Measurements from ENCODE around the gene ANXA8. TPM values are rescaled to one million over a fixed set of nuclear protein-coding genes. Genes with fewer than 3 reads are reported as not detected.

Gene ANXA8
- total RNA-seq, 4 donors from 2014 or later, result 0.60 TPM; not detected in 3

- TF ChIP-seq EP300 (IDR thresholded peaks at IDR 0.05; ENCODE audit: low read depth) (no peak), POLR2AphosphoS5 (IDR thresholded peaks at IDR 0.05) (no peak), POLR2A (IDR thresholded peaks at IDR 0.05) (no peak), CTCF (IDR thresholded peaks at IDR 0.05) (no peak)
- no peaks in the 10 kb centered on the region for H3K27me3 ChIP-seq
- intact Hi-C loops (cut with DNase I; ENCODE audit: low total_unique reads) (no loop called here), in situ Hi-C loops (cut with MboI; ENCODE audit: low pct_ligation_motif_present in 1 of 4, low pct_unique_long_range_greater_than_20kb in 1 of 4, low sequenced_read_pairs in 3 of 4) (no loop called here)
- peaks cover 0 to 17% of the 10 kb centered on the region in 2 donors for H3K9me3 ChIP-seq
- no peak for DNase-seq
- no peaks in the 10 kb centered on the region for H3K4me1 ChIP-seq
- WGBS, 2 donors (ENCODE audit: low coverage in 1 of 2), result 41% methylated on average over 2 of the region's 2 CpGs; no CpG with 5 or more reads in 1 of the 2 donors
- no peak overlapping the region for H3K4me3 ChIP-seq
- no peaks in the 10 kb centered on the region for H3K36me3 ChIP-seq
- no peak overlapping the region for H3K27ac ChIP-seq
Observed at GRCh38 chr10:47444047-47444446, 39.9 kb downstream of the ANXA8 start.

GRCh38 chr10:47443145-47443544 is 40.8 kb downstream of the ANXA8 start:
- H3K4me3 ChIP-seq, result no peak overlapping the region
- intact Hi-C loops (cut with DNase I; ENCODE audit: low total_unique reads), result no loop called here
- H3K4me1 ChIP-seq, result no peaks in the 10 kb centered on the region
- 79 to 80% methylated on average over 1 to 2 of the region's 2 CpGs for WGBS, 2 donors (ENCODE audit: low coverage in 1 of 2)
- H3K27ac ChIP-seq, result no peak overlapping the region
- no peaks in the 10 kb centered on the region for H3K27me3 ChIP-seq
- in situ Hi-C loops (cut with MboI; ENCODE audit: low pct_ligation_motif_present in 1 of 4, low pct_unique_long_range_greater_than_20kb in 1 of 4, low sequenced_read_pairs in 3 of 4), result no loop called here
- no peaks in the 10 kb centered on the region for H3K36me3 ChIP-seq
- no peak for TF ChIP-seq CTCF (IDR thresholded peaks at IDR 0.05)
- TF ChIP-seq EP300 (IDR thresholded peaks at IDR 0.05; ENCODE audit: low read depth), result no peak
- no peak for TF ChIP-seq POLR2A (IDR thresholded peaks at IDR 0.05)
- TF ChIP-seq POLR2AphosphoS5 (IDR thresholded peaks at IDR 0.05), result no peak
- DNase-seq, result no peak
- peaks cover 0 to 17% of the 10 kb centered on the region in 2 donors for H3K9me3 ChIP-seq

GRCh38 chr10:47442351-47442750 is 41.6 kb downstream of the ANXA8 start:
- Histone ChIP-seq H3K27me3 (no peaks in the 10 kb centered on the region), H3K36me3 (no peaks in the 10 kb centered on the region), H3K27ac (no peak overlapping the region), H3K4me3 (no peak overlapping the region), H3K4me1 (no peaks in the 10 kb centered on the region), H3K9me3 (peaks cover 0 to 17% of the 10 kb centered on the region in 2 donors)
- in situ Hi-C loops (cut with MboI; ENCODE audit: low pct_ligation_motif_present in 1 of 4, low pct_unique_long_range_greater_than_20kb in 1 of 4, low sequenced_read_pairs in 3 of 4), result no loop called here
- TF ChIP-seq EP300 (IDR thresholded peaks at IDR 0.05; ENCODE audit: low read depth) (no peak), CTCF (IDR thresholded peaks at IDR 0.05) (no peak), POLR2A (IDR thresholded peaks at IDR 0.05) (no peak), POLR2AphosphoS5 (IDR thresholded peaks at IDR 0.05) (no peak)
- intact Hi-C loops (cut with DNase I; ENCODE audit: low total_unique reads), result no loop called here
- WGBS, 2 donors (ENCODE audit: low coverage in 1 of 2), result 82% methylated on average over 5 of the region's 5 CpGs; no CpG with 5 or more reads in 1 of the 2 donors
- no peak for DNase-seq

GRCh38 chr10:47441938-47442337 is 42.0 kb downstream of the ANXA8 start:
- H3K27ac ChIP-seq, result no peak overlapping the region
- TF ChIP-seq POLR2A (IDR thresholded peaks at IDR 0.05) (no peak), POLR2AphosphoS5 (IDR thresholded peaks at IDR 0.05) (no peak), CTCF (IDR thresholded peaks at IDR 0.05) (no peak), EP300 (IDR thresholded peaks at IDR 0.05; ENCODE audit: low read depth) (no peak)
- H3K4me3 ChIP-seq, result no peak overlapping the region
- no peaks in the 10 kb centered on the region for H3K36me3 ChIP-seq
- H3K9me3 ChIP-seq, result peaks cover 0 to 17% of the 10 kb centered on the region in 2 donors
- WGBS, 2 donors (ENCODE audit: low coverage in 1 of 2), result 50 to 59% methylated on average over 1 to 4 of the region's 4 CpGs
- intact Hi-C loops (cut with DNase I; ENCODE audit: low total_unique reads), result no loop called here
- DNase-seq, result no peak
- in situ Hi-C loops (cut with MboI; ENCODE audit: low pct_ligation_motif_present in 1 of 4, low pct_unique_long_range_greater_than_20kb in 1 of 4, low sequenced_read_pairs in 3 of 4), result no loop called here
- H3K4me1 ChIP-seq, result no peaks in the 10 kb centered on the region
- H3K27me3 ChIP-seq, result no peaks in the 10 kb centered on the region
